BE2C (cell line): ENCODE results near the gene RAD17. TPM values are rescaled to one million over a fixed set of nuclear protein-coding genes. Genes with fewer than 3 reads are reported as not detected.
A peak's percentile ranks its signal among the peaks of the same experiment; 100 is the strongest.
"Not testable (repeated sequence)": the region's sequence is repeated elsewhere in the genome, so short reads cannot be mapped to it uniquely, and the experiment has no call there.

Experiments used
- DNase-seq: peaks from one replicate; pipeline ENCODE4 v3.0.0-alpha.2; 2020
- H3K27me3 ChIP-seq: fragments of 250-450 bp; sonication (Bioruptor Pico); 2 replicates; pipeline ENCODE4 v1.5.1; 2020; ENCODE audit warnings: mild to moderate bottlenecking
- H3K36me3 ChIP-seq: fragments of 250-450 bp; sonication (Bioruptor Pico); 2 replicates; pipeline ENCODE4 v1.5.1; 2020; ENCODE audit warnings: mild to moderate bottlenecking
- H3K4me1 ChIP-seq: fragments of 250-450 bp; sonication (Bioruptor Pico); 2 replicates; pipeline ENCODE4 v1.5.1; 2020
- H3K4me3 ChIP-seq: 2 replicates; pipeline ENCODE4 v1.5.1; 2011; ENCODE audit warnings: low read depth, low read length
- H3K9me3 ChIP-seq: fragments of 250-450 bp; sonication (Bioruptor Pico); 2 replicates; pipeline ENCODE4 v1.5.1; 2020
- CTCF ChIP-seq: IDR thresholded peaks from 2 replicates; pipeline ENCODE4 v1.5.1; 2012; ENCODE audit warnings: mild to moderate bottlenecking, low read depth, low read length
- polyA plus RNA-seq: library from polyadenylated mRNA; unstranded; fragments of >200 nt; gene quantifications from one replicate; pipeline ENCODE4 v1.2.1, GENCODE V29; 2012; ENCODE audit warnings: low read depth, missing spikeins; ENCODE audit not compliant: insufficient read length, insufficient read depth

RAD17 gene, protein sequence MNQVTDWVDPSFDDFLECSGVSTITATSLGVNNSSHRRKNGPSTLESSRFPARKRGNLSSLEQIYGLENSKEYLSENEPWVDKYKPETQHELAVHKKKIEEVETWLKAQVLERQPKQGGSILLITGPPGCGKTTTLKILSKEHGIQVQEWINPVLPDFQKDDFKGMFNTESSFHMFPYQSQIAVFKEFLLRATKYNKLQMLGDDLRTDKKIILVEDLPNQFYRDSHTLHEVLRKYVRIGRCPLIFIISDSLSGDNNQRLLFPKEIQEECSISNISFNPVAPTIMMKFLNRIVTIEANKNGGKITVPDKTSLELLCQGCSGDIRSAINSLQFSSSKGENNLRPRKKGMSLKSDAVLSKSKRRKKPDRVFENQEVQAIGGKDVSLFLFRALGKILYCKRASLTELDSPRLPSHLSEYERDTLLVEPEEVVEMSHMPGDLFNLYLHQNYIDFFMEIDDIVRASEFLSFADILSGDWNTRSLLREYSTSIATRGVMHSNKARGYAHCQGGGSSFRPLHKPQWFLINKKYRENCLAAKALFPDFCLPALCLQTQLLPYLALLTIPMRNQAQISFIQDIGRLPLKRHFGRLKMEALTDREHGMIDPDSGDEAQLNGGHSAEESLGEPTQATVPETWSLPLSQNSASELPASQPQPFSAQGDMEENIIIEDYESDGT
- 55.8 TPM for polyA plus RNA-seq

DNA sequence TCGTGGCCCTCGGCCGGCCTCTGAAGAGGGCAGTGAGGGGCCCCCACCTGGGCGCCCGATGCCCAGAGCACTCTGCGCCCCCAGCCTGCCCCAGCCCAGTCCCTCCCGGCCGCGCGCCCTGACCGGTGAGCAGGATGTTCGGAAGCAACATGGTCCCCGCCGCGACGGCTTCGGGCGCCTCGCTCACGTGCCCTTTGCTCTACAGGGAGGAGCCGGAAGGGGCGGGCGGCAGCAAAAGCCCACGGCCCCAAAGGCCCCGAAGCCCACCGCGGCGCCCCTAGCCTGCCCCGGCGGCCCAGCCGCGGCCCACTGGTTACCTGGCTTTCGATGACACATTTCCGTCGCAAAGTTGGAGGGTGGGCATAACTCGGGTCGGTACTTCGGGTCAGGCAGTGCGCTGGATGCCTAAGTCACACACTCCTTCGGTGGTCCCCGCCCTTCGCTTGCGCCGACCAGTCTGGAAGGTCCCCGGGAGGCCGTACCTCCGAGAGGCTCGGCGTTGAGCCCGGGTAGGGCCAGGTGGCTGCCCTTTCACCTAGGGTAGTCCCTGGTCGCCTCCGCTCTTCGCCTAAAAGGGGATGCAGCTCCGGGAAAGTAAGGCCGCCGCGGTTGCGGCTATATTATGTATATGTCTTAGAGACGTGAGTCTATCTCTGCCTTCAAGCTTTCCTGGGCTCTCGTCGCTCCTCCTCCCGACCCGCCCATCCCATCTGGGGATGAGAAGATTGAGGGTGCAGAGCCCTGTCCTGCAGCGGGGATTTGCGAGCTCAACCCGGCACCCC lies at the start of gene RAD17, which contains the start of the genes AK6 and TAF9:
Gene RAD17 (plus strand): TSS at position 479 of the 782 bp plus-strand sequence. CDS start 2,391 bp downstream, outside the sequence.
Gene AK6 (minus strand): TSS at position 181 of the 782 bp plus-strand sequence. CDS start 30 bp downstream, at position 151.
Gene TAF9 (minus strand): TSS at position 181 of the 782 bp plus-strand sequence. CDS start 3,783 bp downstream, outside the sequence.
- Histone ChIP-seq H3K36me3 (peaks cover 27% of the 10 kb centered on the region), H3K9me3 (no peaks in the 10 kb centered on the region)
- no peak for TF ChIP-seq CTCF

DNA sequence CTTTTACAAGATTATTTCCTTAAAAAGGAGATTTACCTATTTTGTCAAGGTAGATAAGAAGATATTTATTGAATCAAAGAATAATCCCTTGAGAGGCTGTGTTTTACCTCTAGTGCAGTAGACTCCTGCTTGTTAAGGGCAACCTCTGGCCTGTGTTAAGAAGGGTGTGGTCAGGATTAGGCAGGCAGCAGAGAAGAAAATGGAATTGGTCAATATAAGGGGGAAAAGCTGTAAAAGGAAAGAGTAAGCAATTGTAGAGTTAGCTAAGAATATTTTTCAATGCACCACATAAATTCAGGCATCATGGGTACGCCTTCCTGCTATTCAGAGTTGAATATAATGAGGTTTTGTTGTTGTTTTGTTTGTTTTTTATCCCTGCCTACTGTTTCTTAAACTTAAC lies 43.3 kb upstream of the RAD17 start:
- Histone ChIP-seq H3K36me3 (no peaks in the 10 kb centered on the region), H3K4me1 (no peaks in the 10 kb centered on the region), H3K4me3 (no peak overlapping the region), H3K9me3 (no peaks in the 10 kb centered on the region), H3K27me3 (no peaks in the 10 kb centered on the region)
- DNase-seq = no peak
- no peak for TF ChIP-seq CTCF

More for the DNA sequence above, at the start of gene RAD17, which contains the start of the genes AK6 and TAF9:
- Histone ChIP-seq H3K27me3 (no peaks in the 10 kb centered on the region), H3K4me1 (peaks cover 2% of the 10 kb centered on the region; the same call in 1 of the 2 replicates), H3K4me3 (peak within 1 kb of the TSS; percentile 86)
- DNase-seq = peak; percentile 95

DNA sequence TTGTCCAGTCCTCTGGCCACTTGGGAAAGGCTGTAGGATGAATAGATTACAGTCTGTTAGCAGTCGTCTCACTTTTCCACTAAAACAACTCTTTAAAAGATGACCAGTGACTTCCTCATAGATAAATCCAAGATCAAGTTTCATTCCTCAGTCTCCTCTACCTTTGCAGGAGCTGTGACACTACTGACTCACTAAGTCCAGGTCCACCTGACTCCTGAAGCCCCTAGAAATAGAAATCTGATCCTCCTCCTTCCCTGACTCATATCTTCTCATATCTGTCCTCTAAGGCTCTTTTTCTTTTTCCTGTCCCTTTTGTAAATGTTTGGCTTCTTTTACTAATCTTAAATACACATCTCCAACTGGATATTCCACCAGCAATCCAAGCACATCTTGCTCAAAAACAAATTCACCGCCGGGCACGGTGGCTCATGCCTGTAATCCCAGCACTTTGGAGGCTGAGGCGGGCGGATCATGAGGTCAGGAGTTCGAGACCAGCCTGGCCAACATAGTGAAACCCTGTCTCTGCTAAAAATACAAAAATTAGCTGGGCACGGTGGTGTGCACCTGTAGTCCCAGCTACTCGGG lies 39.6 kb upstream of the RAD17 start:
- no peak for DNase-seq
- H3K36me3 ChIP-seq = no peaks in the 10 kb centered on the region
- H3K27me3 ChIP-seq = no peaks in the 10 kb centered on the region
- no peaks in the 10 kb centered on the region for H3K9me3 ChIP-seq
- H3K4me3 ChIP-seq = no peak overlapping the region
- no peak for TF ChIP-seq CTCF
- no peaks in the 10 kb centered on the region for H3K4me1 ChIP-seq

DNA sequence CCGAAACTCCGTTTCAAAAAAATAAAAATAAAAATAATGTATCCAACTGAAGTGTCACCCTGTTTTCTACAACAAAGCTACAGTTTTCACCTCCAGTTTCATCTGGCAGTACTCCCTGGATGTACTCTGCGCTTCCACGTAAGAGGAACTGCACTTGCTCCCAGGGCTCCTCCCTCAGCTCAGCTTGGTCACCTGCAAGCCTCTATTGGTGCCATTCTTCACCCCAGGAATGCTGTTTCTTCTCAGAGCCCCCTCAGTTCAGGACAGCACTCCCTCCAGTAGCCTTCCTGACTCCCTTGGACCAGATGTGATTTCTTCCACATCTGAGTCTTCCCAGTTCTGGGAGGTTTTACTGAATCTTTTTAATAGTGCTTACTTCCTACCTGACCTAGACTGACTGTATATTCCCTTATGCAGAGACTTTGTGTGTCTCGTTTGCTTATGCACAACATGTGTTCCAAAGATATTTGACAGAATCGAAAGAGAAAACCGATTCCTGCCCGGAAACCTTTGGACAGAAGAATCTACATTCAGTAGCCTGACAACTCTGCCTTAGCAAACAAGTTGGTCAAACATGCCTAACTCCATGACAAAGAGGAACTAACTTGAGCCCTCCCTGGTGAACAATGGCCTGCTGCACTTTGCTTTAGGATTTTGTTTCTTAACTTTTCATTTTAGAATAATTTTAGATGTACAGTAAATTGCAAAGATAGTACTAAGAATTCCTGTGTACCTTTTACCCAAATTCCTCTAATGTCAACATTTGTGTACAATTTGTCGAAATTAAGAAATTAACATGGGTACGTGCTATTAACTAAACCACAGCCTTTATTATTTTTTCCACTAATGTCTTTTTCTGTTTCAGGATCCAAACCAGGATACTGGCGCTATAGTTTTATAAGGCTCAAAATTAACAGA lies 37.8 kb upstream of the RAD17 start:
- no peak for DNase-seq
- Histone ChIP-seq H3K9me3 (no peaks in the 10 kb centered on the region), H3K27me3 (no peaks in the 10 kb centered on the region), H3K4me1 (no peaks in the 10 kb centered on the region), H3K36me3 (no peaks in the 10 kb centered on the region), H3K4me3 (peak overlapping the region; percentile 76)
- no peak for TF ChIP-seq CTCF

GRCh38 chr5:69333668-69334315 lies 35.8 kb upstream of the RAD17 start:
- not testable (repeated sequence) for H3K36me3 ChIP-seq, H3K4me3 ChIP-seq, H3K4me1 ChIP-seq, H3K27me3 ChIP-seq, H3K9me3 ChIP-seq
- peak; percentile 17 for DNase-seq
